ENCODE results near the gene CYP17A1. TPM values are rescaled to one million over a fixed set of nuclear protein-coding genes. Genes with fewer than 3 reads are reported as not detected.
"Not testable (repeated sequence)": the region's sequence is repeated elsewhere in the genome, so short reads cannot be mapped to it uniquely, and the experiment has no call there.

Gene CYP17A1
- total RNA-seq, 1 experiment from 2014 or later, result 2.1 TPM

DNA sequence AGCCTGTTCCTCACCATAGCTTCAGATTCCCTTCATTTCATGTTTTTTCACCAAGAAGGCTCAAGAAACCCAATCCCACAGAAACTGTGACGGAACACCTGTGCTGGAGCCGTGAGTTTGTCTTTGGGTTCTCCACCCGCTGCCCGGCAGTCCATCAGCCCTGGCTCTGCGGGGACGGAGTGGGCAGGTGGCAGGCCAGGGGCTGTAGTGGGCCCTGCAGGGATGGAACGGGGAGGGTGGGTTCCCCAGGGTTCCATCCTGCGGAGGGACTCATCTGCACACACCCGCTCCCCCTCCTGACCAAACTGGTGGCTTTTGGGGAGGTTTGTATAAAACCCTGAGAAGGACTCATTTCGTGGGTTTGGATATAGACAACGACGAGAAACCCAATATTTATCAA lies 15.0 kb downstream of the CYP17A1 start:
- no peak for TF ChIP-seq SIN3A (IDR thresholded peaks at IDR 0.05; ENCODE audit: borderline replicate concordance, insufficient read depth, low read depth, low read length)
- TF ChIP-seq, protein P1, sequence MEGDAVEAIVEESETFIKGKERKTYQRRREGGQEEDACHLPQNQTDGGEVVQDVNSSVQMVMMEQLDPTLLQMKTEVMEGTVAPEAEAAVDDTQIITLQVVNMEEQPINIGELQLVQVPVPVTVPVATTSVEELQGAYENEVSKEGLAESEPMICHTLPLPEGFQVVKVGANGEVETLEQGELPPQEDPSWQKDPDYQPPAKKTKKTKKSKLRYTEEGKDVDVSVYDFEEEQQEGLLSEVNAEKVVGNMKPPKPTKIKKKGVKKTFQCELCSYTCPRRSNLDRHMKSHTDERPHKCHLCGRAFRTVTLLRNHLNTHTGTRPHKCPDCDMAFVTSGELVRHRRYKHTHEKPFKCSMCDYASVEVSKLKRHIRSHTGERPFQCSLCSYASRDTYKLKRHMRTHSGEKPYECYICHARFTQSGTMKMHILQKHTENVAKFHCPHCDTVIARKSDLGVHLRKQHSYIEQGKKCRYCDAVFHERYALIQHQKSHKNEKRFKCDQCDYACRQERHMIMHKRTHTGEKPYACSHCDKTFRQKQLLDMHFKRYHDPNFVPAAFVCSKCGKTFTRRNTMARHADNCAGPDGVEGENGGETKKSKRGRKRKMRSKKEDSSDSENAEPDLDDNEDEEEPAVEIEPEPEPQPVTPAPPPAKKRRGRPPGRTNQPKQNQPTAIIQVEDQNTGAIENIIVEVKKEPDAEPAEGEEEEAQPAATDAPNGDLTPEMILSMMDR (IDR thresholded peaks at IDR 0.05), result no peak
- TF ChIP-seq, protein P2, sequence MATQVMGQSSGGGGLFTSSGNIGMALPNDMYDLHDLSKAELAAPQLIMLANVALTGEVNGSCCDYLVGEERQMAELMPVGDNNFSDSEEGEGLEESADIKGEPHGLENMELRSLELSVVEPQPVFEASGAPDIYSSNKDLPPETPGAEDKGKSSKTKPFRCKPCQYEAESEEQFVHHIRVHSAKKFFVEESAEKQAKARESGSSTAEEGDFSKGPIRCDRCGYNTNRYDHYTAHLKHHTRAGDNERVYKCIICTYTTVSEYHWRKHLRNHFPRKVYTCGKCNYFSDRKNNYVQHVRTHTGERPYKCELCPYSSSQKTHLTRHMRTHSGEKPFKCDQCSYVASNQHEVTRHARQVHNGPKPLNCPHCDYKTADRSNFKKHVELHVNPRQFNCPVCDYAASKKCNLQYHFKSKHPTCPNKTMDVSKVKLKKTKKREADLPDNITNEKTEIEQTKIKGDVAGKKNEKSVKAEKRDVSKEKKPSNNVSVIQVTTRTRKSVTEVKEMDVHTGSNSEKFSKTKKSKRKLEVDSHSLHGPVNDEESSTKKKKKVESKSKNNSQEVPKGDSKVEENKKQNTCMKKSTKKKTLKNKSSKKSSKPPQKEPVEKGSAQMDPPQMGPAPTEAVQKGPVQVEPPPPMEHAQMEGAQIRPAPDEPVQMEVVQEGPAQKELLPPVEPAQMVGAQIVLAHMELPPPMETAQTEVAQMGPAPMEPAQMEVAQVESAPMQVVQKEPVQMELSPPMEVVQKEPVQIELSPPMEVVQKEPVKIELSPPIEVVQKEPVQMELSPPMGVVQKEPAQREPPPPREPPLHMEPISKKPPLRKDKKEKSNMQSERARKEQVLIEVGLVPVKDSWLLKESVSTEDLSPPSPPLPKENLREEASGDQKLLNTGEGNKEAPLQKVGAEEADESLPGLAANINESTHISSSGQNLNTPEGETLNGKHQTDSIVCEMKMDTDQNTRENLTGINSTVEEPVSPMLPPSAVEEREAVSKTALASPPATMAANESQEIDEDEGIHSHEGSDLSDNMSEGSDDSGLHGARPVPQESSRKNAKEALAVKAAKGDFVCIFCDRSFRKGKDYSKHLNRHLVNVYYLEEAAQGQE (IDR thresholded peaks at IDR 0.05; ENCODE audit: insufficient read depth in 1 of 2, low read depth in 2 of 2, low read length in 1 of 2), result no peak
- TF ChIP-seq TCF7L2 (IDR thresholded peaks at IDR 0.05; ENCODE audit: low read depth, low read length), result no peak
- no peak for TF ChIP-seq POLR2AphosphoS5 (IDR thresholded peaks at IDR 0.05; ENCODE audit: low read depth, low read length)
- intact Hi-C loops (cut with micrococcal nuclease; ENCODE audit: unreplicated experiment) (no loop called here), in situ Hi-C loops (cut with HindIII; ENCODE audit: low pct_unique_long_range_greater_than_20kb, low sequenced_read_pairs) (no loop called here)
- POLR2A ChIA-PET, result no interaction called here
- Histone ChIP-seq H3K27me3 (ENCODE audit: control insufficient read depth, insufficient read depth, low read length) (no peaks in the 10 kb centered on the region), H3K4me3 (ENCODE audit: low read depth in 2 of 2, low read length in 2 of 2) (no peak overlapping the region), H3K9me3 (ENCODE audit: control insufficient read depth, insufficient read depth, low read depth, low read length) (no peaks in the 10 kb centered on the region), H3K27ac (ENCODE audit: low read length) (no peak overlapping the region), H3K36me3 (ENCODE audit: control insufficient read depth, insufficient read depth, low read length) (no peaks in the 10 kb centered on the region), H3K4me1 (ENCODE audit: control insufficient read depth, insufficient read depth, low read length) (no peaks in the 10 kb centered on the region)
- DNase-seq (ENCODE audit: low read depth, low spot score), result no peak
- CTCF ChIA-PET, result no interaction called here
- no peak for ATAC-seq
- no TSS peak for BruUV-seq (replicated peaks)

DNA sequence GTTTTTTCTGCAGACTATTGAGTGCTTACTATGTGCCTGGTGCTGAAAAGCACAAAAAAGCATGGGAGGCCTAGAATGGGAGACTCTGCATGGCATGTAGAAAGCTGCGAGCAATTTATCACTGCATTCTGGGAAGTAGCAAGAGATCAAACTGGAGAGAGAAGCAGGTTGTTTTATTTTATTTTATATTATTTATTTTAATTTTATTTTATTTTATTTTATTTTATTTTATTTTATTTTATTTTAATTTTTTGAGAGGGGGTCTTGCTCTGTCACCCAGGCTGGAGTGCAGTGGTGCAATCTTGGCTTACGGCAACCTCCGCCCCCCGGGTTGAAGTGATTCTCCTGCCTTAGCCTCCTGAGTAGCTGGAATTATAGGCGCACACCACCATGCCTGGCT lies 17.2 kb downstream of the CYP17A1 start:
- intact Hi-C loops (cut with micrococcal nuclease; ENCODE audit: unreplicated experiment); ATAC-seq; H3K36me3 ChIP-seq (ENCODE audit: control insufficient read depth, insufficient read depth, low read length); CTCF ChIA-PET; in situ Hi-C loops (cut with HindIII; ENCODE audit: low pct_unique_long_range_greater_than_20kb, low sequenced_read_pairs); H3K27me3 ChIP-seq (ENCODE audit: control insufficient read depth, insufficient read depth, low read length); H3K4me1 ChIP-seq (ENCODE audit: control insufficient read depth, insufficient read depth, low read length); H3K4me3 ChIP-seq (ENCODE audit: low read depth in 2 of 2, low read length in 2 of 2); H3K9me3 ChIP-seq (ENCODE audit: control insufficient read depth, insufficient read depth, low read depth, low read length); DNase-seq (ENCODE audit: low read depth, low spot score); BruUV-seq (replicated peaks); H3K27ac ChIP-seq (ENCODE audit: low read length): not testable (repeated sequence)
- POLR2A ChIA-PET, result interaction anchor here (0.7 kb wide), 1 partner anchor 188 kb away, joined by 4 read pairs; no protein-coding TSS in a partner anchor

DNA sequence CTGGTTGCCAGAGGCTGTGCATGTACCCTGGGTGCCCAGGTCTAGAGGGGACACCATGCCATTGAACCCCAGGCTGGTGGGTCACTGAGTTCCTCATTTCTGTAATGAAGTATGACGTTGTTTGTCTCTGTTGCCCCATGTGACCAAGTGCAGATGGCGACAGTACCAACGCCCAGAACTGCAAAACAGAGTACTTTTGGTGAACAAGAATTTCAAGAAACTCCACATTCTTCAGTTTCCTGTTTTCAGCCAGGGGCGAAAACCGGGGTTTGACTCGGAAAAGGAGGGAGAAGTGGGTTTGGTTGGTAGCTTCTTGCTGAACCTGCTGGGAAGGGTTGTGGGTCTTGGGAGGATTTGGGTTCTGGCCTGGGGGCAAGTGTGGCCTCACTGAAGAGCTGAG lies 18.2 kb downstream of the CYP17A1 start:
- no peak overlapping the region for H3K4me3 ChIP-seq (ENCODE audit: low read depth in 2 of 2, low read length in 2 of 2)
- intact Hi-C loops (cut with micrococcal nuclease; ENCODE audit: unreplicated experiment), result no loop called here
- H3K4me1 ChIP-seq (ENCODE audit: control insufficient read depth, insufficient read depth, low read length), result peaks cover 9% of the 10 kb centered on the region; the same call in 1 of the 2 replicates
- no peaks in the 10 kb centered on the region for H3K9me3 ChIP-seq (ENCODE audit: control insufficient read depth, insufficient read depth, low read depth, low read length)
- TF ChIP-seq POLR2AphosphoS5 (IDR thresholded peaks at IDR 0.05; ENCODE audit: low read depth, low read length), result no peak
- TF ChIP-seq, protein P1 (IDR thresholded peaks at IDR 0.05), result no peak
- TF ChIP-seq SIN3A (IDR thresholded peaks at IDR 0.05; ENCODE audit: borderline replicate concordance, insufficient read depth, low read depth, low read length), result no peak
- TF ChIP-seq TCF7L2 (IDR thresholded peaks at IDR 0.05; ENCODE audit: low read depth, low read length), result no peak
- TF ChIP-seq, protein P2 (IDR thresholded peaks at IDR 0.05; ENCODE audit: insufficient read depth in 1 of 2, low read depth in 2 of 2, low read length in 1 of 2), result no peak
- DNase-seq (ENCODE audit: low read depth, low spot score), result no peak
- ATAC-seq, result no peak
- in situ Hi-C loops (cut with HindIII; ENCODE audit: low pct_unique_long_range_greater_than_20kb, low sequenced_read_pairs), result no loop called here
- H3K36me3 ChIP-seq (ENCODE audit: control insufficient read depth, insufficient read depth, low read length), result no peaks in the 10 kb centered on the region
- CTCF ChIA-PET, result no interaction called here
- no peak overlapping the region for H3K27ac ChIP-seq (ENCODE audit: low read length)
- H3K27me3 ChIP-seq (ENCODE audit: control insufficient read depth, insufficient read depth, low read length), result no peaks in the 10 kb centered on the region
- POLR2A ChIA-PET, result no interaction called here
- BruUV-seq (replicated peaks), result no TSS peak
